Neural cell (in vitro differentiated cells): ENCODE measurements around the gene XPO4. TPM values are rescaled to one million over a fixed set of nuclear protein-coding genes. Genes with fewer than 3 reads are reported as not detected.

ENCODE experiments used
- H2AFZ ChIP-seq: fragments of 200-600, 300-800 bp; sonication (generic), shearing (Covaris generic); 2 replicates; pipeline ENCODE4 v1.6.0; 2014; ENCODE audit warnings: low read depth, mild to moderate bottlenecking, antibody characterized with exemption, low read length, moderate library complexity
- H3F3A ChIP-seq: fragments of 200-600 bp; shearing (Covaris generic); 2 replicates; pipeline ENCODE4 v1.6.1; 2016; ENCODE audit warnings: mild to moderate bottlenecking, moderate library complexity, mixed read lengths, antibody characterized with exemption, low read length; ENCODE audit not compliant: insufficient read depth, poor library complexity, severe bottlenecking
- H3K27ac ChIP-seq: fragments of 200-600, 300-800 bp; sonication (generic), shearing (Covaris generic); 2 replicates; pipeline ENCODE4 v1.5.1; 2014; ENCODE audit warnings: mild to moderate bottlenecking, low read length, moderate library complexity
- H3K27me3 ChIP-seq: fragments of 300-800, 200-600 bp; sonication (generic), shearing (Covaris generic); 2 replicates; pipeline ENCODE4 v1.6.0; 2014; ENCODE audit warnings: mild to moderate bottlenecking, low read depth, low read length, moderate library complexity; ENCODE audit not compliant: insufficient read depth
- H3K36me3 ChIP-seq: fragments of 300-800, 200-600 bp; sonication (generic), shearing (Covaris generic); 2 replicates; pipeline ENCODE4 v1.5.1; 2014; ENCODE audit warnings: mild to moderate bottlenecking, antibody characterized with exemption, low read length, moderate library complexity; ENCODE audit not compliant: insufficient read depth
- H3K4me2 ChIP-seq: fragments of 300-800, 200-600 bp; sonication (generic), shearing (Covaris generic); 2 replicates; pipeline ENCODE4 v1.6.0; 2014; ENCODE audit warnings: mild to moderate bottlenecking, low read length
- H3K4me3 ChIP-seq: fragments of 300-800, 200-600 bp; sonication (generic), shearing (Covaris generic); 2 replicates; pipeline ENCODE4 v1.5.1; 2014; ENCODE audit warnings: mild to moderate bottlenecking, low read length, moderate library complexity
- H3K79me2 ChIP-seq: fragments of 200-600 bp; shearing (Covaris generic); replicated peaks from 2 replicates; pipeline ENCODE4 v1.6.0; 2014; ENCODE audit warnings: mild to moderate bottlenecking, low read length, moderate library complexity; ENCODE audit not compliant: insufficient read depth
- H3K9ac ChIP-seq: fragments of 300-800, 200-600 bp; sonication (generic), shearing (Covaris generic); 2 replicates; pipeline ENCODE4 v1.6.1; 2016; ENCODE audit warnings: mild to moderate bottlenecking, low read length, mixed read lengths
- H3K9me2 ChIP-seq: fragments of 200-600 bp; shearing (Covaris generic); 2 replicates; pipeline ENCODE4 v1.6.1; 2016; ENCODE audit warnings: mild to moderate bottlenecking, low read length, mixed read lengths; ENCODE audit not compliant: insufficient read depth
- H3K9me3 ChIP-seq: fragments of 200-600, 300-800 bp; sonication (generic), shearing (Covaris generic); 2 replicates; pipeline ENCODE4 v1.6.1; 2016; ENCODE audit warnings: mild to moderate bottlenecking, mixed run types, low read length, moderate library complexity, mixed read lengths
- H4K20me1 ChIP-seq: fragments of 200-600 bp; shearing (Covaris generic); 2 replicates; pipeline ENCODE4 v1.6.1; 2016; ENCODE audit warnings: mild to moderate bottlenecking, mixed run types; ENCODE audit not compliant: insufficient read depth
- EP300 ChIP-seq: fragments of 450-650 bp; conservative IDR thresholded peaks from 2 replicates; pipeline ENCODE4 v1.6.1; 2014; ENCODE audit warnings: antibody characterized with exemption, mild to moderate bottlenecking, moderate library complexity; ENCODE audit not compliant: poor library complexity, severe bottlenecking
- EZH2 ChIP-seq: fragments of 200-600, 300-800 bp; shearing (Covaris generic), sonication (generic); IDR thresholded peaks from 2 replicates; pipeline ENCODE4 v1.6.1; 2014; ENCODE audit warnings: antibody characterized with exemption, low read length, borderline replicate concordance, mild to moderate bottlenecking; ENCODE audit not compliant: insufficient read depth, poor library complexity, severe bottlenecking
- MXI1 ChIP-seq: fragments of 450-650 bp; conservative IDR thresholded peaks from 2 replicates; pipeline ENCODE4 v1.6.1; 2014; ENCODE audit warnings: antibody characterized with exemption, mild to moderate bottlenecking; ENCODE audit not compliant: poor library complexity, severe bottlenecking
- POLR2AphosphoS5 ChIP-seq: IDR thresholded peaks from 2 replicates; pipeline ENCODE4 v1.6.1; 2012
- RAD21 ChIP-seq: fragments of 450-650 bp; conservative IDR thresholded peaks from 2 replicates; pipeline ENCODE4 v1.6.1; 2014; ENCODE audit warnings: antibody characterized with exemption, mild to moderate bottlenecking, moderate library complexity
- SMC3 ChIP-seq: fragments of 450-650 bp; conservative IDR thresholded peaks from 2 replicates; pipeline ENCODE4 v1.6.1; 2014; ENCODE audit warnings: antibody characterized with exemption, mild to moderate bottlenecking, moderate library complexity; ENCODE audit not compliant: poor library complexity
- TAF1 ChIP-seq: IDR thresholded peaks from 2 replicates; pipeline ENCODE4 v1.6.1; 2012; ENCODE audit warnings: low read depth
- polyA plus RNA-seq: library from polyadenylated mRNA; depleted of rRNA; stranded (reverse); fragments of >200 nt; gene quantifications from 2 replicates; pipeline ENCODE4 v1.2.3, GENCODE V29; 2014
- TF ChIP-seq, protein P1 (sequence below): IDR thresholded peaks from 2 replicates; pipeline ENCODE4 v1.6.1; 2012; ENCODE audit warnings: borderline replicate concordance
- TF ChIP-seq, protein P2 (sequence below): fragments of 450-650 bp; IDR thresholded peaks from 2 replicates; pipeline ENCODE4 v1.5.1; 2014; ENCODE audit warnings: antibody characterized with exemption, mild to moderate bottlenecking, moderate library complexity; ENCODE audit not compliant: poor library complexity, severe bottlenecking

XPO4 gene
- polyA plus RNA-seq, 1 donor from 2014 or later: 13.0 TPM

DNA sequence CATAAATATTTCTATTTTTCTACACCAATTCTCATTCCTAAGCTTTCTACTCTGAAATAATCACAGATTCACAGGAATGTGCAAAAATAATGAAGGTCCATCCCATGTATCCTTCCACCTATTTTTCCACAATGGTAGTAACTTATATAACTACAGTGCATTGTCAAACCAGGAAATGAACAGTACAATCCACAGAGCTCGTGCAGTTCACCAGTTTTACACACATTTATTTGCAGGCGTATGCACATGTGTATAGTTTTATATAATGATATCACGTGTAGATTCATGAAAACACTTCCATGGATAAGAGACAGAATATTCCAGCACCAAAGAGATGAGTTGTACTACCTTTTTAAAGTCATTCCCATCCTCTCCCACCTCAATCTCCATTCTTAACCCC, 141.7 kb downstream of the XPO4 start:
- Histone ChIP-seq H3K9ac (no peak overlapping the region), H3K27ac (no peak overlapping the region), H4K20me1 (no peaks in the 10 kb centered on the region), H3K36me3 (no peaks in the 10 kb centered on the region), H2AFZ (no peak overlapping the region), H3K79me2 (no peaks in the 10 kb centered on the region), H3K9me2 (no peaks in the 10 kb centered on the region), H3F3A (no peaks in the 10 kb centered on the region), H3K27me3 (no peaks in the 10 kb centered on the region), H3K4me3 (no peak overlapping the region), H3K4me2 (no peak overlapping the region), H3K9me3 (no peaks in the 10 kb centered on the region)
- no peak for TF ChIP-seq POLR2AphosphoS5
- TF ChIP-seq, protein P1, sequence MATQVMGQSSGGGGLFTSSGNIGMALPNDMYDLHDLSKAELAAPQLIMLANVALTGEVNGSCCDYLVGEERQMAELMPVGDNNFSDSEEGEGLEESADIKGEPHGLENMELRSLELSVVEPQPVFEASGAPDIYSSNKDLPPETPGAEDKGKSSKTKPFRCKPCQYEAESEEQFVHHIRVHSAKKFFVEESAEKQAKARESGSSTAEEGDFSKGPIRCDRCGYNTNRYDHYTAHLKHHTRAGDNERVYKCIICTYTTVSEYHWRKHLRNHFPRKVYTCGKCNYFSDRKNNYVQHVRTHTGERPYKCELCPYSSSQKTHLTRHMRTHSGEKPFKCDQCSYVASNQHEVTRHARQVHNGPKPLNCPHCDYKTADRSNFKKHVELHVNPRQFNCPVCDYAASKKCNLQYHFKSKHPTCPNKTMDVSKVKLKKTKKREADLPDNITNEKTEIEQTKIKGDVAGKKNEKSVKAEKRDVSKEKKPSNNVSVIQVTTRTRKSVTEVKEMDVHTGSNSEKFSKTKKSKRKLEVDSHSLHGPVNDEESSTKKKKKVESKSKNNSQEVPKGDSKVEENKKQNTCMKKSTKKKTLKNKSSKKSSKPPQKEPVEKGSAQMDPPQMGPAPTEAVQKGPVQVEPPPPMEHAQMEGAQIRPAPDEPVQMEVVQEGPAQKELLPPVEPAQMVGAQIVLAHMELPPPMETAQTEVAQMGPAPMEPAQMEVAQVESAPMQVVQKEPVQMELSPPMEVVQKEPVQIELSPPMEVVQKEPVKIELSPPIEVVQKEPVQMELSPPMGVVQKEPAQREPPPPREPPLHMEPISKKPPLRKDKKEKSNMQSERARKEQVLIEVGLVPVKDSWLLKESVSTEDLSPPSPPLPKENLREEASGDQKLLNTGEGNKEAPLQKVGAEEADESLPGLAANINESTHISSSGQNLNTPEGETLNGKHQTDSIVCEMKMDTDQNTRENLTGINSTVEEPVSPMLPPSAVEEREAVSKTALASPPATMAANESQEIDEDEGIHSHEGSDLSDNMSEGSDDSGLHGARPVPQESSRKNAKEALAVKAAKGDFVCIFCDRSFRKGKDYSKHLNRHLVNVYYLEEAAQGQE: no peak
- no peak for TF ChIP-seq SMC3
- TF ChIP-seq TAF1: no peak
- TF ChIP-seq MXI1: no peak

DNA sequence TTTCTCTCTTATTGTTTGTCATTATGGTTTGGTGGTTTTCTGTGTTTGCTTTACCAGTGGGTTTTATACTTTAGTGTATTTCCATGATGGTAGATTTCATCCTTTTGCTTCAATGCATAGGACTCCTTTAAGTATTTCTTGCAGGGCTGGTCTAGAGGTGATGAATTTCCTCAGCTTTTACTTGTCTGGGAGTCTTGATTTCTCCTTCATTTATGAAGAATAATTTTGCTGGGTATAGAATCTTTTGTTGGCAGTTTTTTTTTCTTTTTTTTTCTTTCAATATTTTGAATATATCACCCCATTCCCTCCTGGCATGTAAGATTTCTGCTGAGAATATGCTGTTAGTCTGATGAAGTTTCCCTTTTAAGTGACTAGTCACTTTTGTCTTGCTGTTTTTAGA, 148.5 kb downstream of the XPO4 start:
- Histone ChIP-seq H2AFZ (no peak overlapping the region), H3K79me2 (no peaks in the 10 kb centered on the region), H4K20me1 (no peaks in the 10 kb centered on the region), H3K9ac (no peak overlapping the region), H3K9me2 (no peaks in the 10 kb centered on the region), H3K27ac (no peak overlapping the region), H3F3A (no peaks in the 10 kb centered on the region), H3K4me3 (no peak overlapping the region), H3K4me2 (no peak overlapping the region), H3K36me3 (no peaks in the 10 kb centered on the region), H3K9me3 (no peaks in the 10 kb centered on the region), H3K27me3 (no peaks in the 10 kb centered on the region)
- TF ChIP-seq POLR2AphosphoS5 (no peak), SMC3 (no peak), MXI1 (no peak), EP300 (no peak), RAD21 (no peak), TAF1 (no peak), EZH2 (no peak)
- TF ChIP-seq, protein P2, sequence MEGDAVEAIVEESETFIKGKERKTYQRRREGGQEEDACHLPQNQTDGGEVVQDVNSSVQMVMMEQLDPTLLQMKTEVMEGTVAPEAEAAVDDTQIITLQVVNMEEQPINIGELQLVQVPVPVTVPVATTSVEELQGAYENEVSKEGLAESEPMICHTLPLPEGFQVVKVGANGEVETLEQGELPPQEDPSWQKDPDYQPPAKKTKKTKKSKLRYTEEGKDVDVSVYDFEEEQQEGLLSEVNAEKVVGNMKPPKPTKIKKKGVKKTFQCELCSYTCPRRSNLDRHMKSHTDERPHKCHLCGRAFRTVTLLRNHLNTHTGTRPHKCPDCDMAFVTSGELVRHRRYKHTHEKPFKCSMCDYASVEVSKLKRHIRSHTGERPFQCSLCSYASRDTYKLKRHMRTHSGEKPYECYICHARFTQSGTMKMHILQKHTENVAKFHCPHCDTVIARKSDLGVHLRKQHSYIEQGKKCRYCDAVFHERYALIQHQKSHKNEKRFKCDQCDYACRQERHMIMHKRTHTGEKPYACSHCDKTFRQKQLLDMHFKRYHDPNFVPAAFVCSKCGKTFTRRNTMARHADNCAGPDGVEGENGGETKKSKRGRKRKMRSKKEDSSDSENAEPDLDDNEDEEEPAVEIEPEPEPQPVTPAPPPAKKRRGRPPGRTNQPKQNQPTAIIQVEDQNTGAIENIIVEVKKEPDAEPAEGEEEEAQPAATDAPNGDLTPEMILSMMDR: no peak
- TF ChIP-seq, protein P1: no peak
